Measurements from ENCODE around the gene PRRC2C.

Gene PRRC2C

DNA sequence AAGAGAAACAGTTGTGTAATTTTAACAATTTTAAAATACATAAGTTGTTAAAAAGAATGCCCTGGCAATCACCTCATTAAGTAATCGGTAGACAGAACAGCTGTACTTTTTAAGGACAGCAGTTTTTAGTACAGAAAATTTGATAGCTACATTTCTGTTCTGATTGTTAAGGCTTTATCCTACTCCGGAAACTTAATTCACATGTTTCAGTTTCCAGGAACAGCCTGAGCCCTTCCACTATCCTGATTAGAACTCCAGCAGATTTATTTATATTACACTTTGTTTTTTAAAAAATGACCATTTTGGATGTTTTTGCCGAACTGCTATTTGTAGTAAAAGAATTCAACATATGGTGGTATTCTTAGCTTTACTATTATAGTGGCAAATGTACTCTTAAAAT is 8.7 kb downstream of the PRRC2C start:
- Histone ChIP-seq H3K4me3 (ENCODE audit: low read depth, low read length) (no peak overlapping the region), H3K27me3 (no peaks in the 10 kb centered on the region), H3K4me1 (no peaks in the 10 kb centered on the region), H3K36me3 (peaks cover 15% of the 10 kb centered on the region), H3K9me3 (no peaks in the 10 kb centered on the region)
- DNase-seq = no peak
- TF ChIP-seq CTCF (IDR thresholded peaks at IDR 0.05; ENCODE audit: low read depth, low read length) = no peak

GRCh38 chr1:171495444-171495843 is 10.1 kb downstream of the PRRC2C start:
- Histone ChIP-seq H3K27me3 (no peaks in the 10 kb centered on the region), H3K36me3 (peaks cover 16% of the 10 kb centered on the region), H3K9me3 (no peaks in the 10 kb centered on the region), H3K4me3 (ENCODE audit: low read depth, low read length) (no peak overlapping the region), H3K4me1 (no peaks in the 10 kb centered on the region)
- TF ChIP-seq CTCF (IDR thresholded peaks at IDR 0.05; ENCODE audit: low read depth, low read length) = no peak
- no peak for DNase-seq

DNA sequence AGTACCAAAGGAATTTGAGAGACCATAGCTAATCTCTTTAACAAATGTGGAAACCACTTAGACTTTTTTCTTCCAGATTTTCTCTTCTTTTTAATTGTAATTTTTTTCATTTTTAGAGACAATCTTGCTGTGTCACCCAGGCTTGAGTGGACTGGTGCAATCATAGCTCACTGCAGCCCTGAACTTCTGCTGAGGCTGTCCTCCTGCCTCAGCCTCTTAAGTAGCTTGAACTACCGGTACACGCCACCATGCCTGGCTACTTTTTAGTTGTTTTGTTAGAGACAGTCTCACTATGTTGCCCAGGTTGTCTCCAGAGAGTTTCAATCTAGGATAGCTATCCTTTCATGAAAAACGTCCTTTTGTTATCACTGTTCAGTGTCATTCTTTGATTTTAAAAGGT is 15.0 kb downstream of the PRRC2C start:
- TF ChIP-seq CTCF (IDR thresholded peaks at IDR 0.05; ENCODE audit: low read depth, low read length) = no peak
- H3K9me3 ChIP-seq = no peaks in the 10 kb centered on the region
- H3K4me3 ChIP-seq (ENCODE audit: low read depth, low read length) = no peak overlapping the region
- no peak for DNase-seq
- no peaks in the 10 kb centered on the region for H3K27me3 ChIP-seq
- peaks cover 20% of the 10 kb centered on the region for H3K36me3 ChIP-seq
- H3K4me1 ChIP-seq = no peaks in the 10 kb centered on the region

DNA sequence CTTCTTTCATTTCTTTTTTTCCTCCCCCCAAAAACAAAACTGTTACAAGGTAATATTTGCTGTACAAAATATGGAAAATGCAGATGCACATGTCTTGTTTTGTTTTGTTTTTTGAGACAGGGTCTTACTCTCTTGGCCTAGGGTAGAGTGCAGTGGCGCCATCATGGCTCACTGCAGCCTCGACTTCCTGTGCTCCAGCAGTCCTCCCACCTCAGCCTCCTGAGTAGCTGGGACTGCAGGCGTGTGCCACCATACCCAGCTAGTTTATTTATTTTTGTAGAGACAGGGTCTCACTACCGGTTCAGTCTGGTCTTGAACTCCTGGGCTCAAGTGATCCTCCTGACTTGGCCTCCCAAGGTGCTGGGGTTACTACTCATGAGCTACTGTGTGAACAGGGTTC is 15.5 kb downstream of the PRRC2C start:
- H3K4me3 ChIP-seq (ENCODE audit: low read depth, low read length) = no peak overlapping the region
- peaks cover 20% of the 10 kb centered on the region for H3K36me3 ChIP-seq

GRCh38 chr1:171501305-171502024 is 16.1 kb downstream of the PRRC2C start:
- no peak for TF ChIP-seq CTCF (IDR thresholded peaks at IDR 0.05; ENCODE audit: low read depth, low read length)
- no peaks in the 10 kb centered on the region for H3K27me3 ChIP-seq
- no peaks in the 10 kb centered on the region for H3K4me1 ChIP-seq
- no peak for DNase-seq
- no peaks in the 10 kb centered on the region for H3K9me3 ChIP-seq
- no peak overlapping the region for H3K4me3 ChIP-seq (ENCODE audit: low read depth, low read length)
- H3K36me3 ChIP-seq = peaks cover 20% of the 10 kb centered on the region

More for the DNA sequence above, 15.5 kb downstream of the PRRC2C start:
- no peak for DNase-seq
- no peak for TF ChIP-seq CTCF (IDR thresholded peaks at IDR 0.05; ENCODE audit: low read depth, low read length)
- H3K27me3 ChIP-seq = no peaks in the 10 kb centered on the region
- no peaks in the 10 kb centered on the region for H3K4me1 ChIP-seq
- H3K9me3 ChIP-seq = no peaks in the 10 kb centered on the region

GRCh38 chr1:171506525-171507304 is 21.4 kb downstream of the PRRC2C start:
- no peak for TF ChIP-seq CTCF (IDR thresholded peaks at IDR 0.05; ENCODE audit: low read depth, low read length)
- H3K4me3 ChIP-seq (ENCODE audit: low read depth, low read length) = no peak overlapping the region
- no peaks in the 10 kb centered on the region; the same call in 1 of the 2 replicates for H3K4me1 ChIP-seq
- H3K36me3 ChIP-seq = peaks cover 8% of the 10 kb centered on the region
- H3K9me3 ChIP-seq = no peaks in the 10 kb centered on the region
- no peaks in the 10 kb centered on the region for H3K27me3 ChIP-seq
- no peak for DNase-seq

Measured in BE2C (cell line).